Ramos (cell line): ENCODE results near the gene C12orf50.
"Not testable (repeated sequence)": the region's sequence is repeated elsewhere in the genome, so short reads cannot be mapped to it uniquely, and the experiment has no call there.

ENCODE experiments used
- in situ Hi-C: fragments of 300-500 bp; cut with MboI; formaldehyde crosslinking; loops from one replicate; pipeline ENCODE4 v1.14.3; 2022; ENCODE audit warnings: low sequenced_read_pairs; ENCODE audit not compliant: unreplicated experiment

C12orf50 gene, protein sequence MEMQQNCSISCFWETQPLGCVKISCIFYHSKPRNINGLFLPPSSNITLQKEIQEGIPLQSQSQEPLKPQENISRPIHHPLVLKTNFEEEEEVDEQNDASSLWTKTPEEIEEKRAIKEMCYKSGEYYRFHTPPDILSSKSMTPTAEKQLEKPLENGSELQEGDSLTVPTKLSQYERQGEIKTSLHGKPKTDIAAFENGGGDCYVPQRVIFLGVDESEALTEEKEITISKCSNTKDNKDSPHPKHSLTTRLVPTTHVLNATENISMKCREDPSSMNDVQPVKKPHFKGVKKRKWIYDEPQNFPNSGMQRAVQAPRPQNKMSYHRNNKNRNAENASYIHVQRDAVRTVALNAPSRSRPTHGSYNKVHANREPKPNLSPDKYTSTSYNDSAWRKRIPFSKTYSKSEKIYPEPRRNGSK

DNA sequence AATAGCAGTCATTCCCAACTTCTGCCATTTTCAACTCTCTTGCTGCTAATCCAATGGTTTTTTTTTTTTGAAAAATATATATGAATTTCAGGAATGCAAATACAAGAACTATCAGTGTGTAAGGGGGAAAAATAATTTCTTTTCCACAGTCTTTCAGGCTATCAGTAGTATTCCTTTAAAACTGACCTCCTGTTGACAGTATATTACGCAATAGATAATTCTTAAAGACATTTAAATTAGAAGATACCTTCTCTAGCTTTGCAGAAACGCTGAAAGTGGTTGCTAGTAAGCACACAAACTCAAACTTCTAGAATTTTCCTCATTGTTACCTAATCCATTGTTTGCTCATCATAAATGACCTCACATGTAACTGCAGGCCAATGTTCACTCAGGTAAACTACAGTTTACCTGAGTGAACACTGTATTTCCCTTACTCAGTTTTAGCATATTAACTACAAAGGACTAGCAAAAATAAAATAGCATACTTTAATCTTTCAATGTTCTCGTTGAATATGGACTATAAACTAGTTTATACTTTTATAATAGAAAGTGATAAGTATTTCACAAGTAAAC lies at the start of gene C12orf50:
Gene C12orf50 (minus strand): TSS at position 309 of the 573 bp plus-strand sequence. CDS start 2,439 bp downstream, outside the sequence.
- in situ Hi-C loops = no loop called here

DNA sequence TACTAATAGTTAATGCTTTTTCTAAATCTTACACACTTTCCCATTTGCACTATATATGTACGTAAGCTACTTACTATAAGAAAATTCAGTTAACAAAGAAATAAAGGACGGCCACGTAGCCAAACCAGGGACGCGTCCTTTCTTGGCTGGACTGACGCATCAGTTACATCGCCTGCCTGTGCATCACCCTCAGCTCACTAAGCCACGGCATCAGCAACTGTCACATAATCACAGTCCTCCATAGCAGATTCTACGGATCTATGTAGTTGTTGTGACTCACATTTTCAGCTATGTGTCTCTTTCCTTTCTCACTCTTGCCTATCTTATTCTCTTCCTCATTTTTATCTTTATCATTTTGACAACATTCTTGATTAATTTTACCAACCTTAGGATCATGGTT lies 38.1 kb upstream of the C12orf50 start:
- in situ Hi-C loops = no loop called here

DNA sequence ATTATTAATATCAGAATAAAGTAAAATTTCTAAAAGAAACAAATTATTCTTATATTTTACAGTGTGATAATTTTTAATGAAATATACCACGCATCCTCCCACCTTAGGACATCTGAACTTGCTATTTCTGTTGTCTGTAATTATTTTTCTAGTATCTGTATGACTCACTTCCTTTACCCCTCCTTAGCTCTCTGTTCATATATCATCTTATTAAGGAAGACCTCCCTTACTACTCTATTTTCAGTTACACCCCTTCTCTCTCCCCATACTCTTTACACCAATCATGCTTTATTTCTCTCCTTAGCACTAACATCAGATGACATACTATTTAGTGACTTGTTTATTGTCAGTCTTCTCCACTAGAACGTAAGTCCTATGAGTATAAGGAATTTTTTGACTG lies 34.2 kb upstream of the C12orf50 start:
- in situ Hi-C loops = no loop called here

DNA sequence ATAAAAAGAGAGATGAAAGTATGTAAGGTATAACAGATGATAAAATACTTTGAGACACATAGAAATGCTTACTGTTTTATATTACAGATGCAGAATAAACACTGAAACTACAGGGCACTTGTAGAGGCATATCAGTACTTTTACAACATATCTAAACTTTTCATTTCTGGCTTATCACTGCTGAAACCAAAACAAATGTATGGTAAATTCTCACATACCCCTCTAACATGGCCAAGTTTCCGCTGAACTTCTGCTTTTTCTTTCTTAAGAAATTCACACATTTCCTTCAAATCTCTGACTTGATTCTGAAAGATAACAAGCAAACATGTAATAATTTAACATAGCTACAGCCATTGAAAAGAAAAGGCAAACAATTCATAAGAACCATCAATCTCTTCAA lies 33.3 kb upstream of the C12orf50 start:
- in situ Hi-C loops = no loop called here

DNA sequence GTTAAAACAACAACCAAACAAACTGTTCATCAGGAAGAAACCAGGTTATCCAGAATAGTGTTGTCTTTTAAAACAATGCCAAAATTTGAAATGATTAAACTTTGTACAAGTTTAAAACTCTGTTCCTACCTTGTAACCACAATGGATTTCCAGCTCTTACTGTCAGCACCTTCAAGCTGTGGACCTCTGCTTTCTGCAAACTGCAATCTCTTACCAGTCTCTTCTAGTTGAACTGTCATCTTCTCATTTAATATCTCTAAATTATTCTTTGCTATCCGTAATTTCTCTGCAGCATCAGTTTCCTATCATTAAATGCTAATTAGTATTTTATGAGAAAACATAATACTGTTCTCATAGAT lies 29.5 kb upstream of the C12orf50 start:
- in situ Hi-C loops = no loop called here

DNA sequence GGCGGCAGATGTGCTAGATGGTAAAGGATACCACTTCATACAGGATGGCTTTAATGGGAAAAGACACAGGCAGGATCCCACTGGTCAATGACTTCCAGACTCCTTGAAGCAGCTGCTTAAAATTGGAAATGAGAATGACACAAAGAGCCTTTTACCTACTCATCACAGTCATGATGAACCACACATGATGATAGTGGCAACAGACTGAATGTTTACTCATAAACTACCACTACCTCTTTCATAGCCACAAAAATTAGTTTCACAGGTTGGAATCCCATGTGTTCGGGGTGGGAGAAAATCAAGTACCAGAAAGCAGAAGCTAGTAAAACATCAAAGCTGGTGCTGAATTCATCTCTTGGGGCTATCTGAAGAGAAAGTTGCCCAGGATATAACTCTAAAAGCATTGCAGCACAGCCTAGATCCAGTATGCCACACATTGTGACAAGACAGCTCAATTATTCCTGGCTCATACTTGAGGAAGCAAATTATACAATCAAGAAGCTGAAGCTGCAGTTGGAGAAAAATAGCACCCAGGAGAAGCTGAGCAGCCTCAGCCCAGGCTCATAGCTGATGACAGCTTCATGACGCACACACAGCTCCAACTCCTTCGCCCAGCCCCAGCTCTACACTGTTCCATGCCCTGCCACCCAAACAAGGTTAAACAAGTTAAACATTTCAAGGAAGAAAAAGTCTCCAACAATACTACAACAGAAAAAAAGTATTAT lies 29.0 kb upstream of the C12orf50 start:
- in situ Hi-C loops = no loop called here

DNA sequence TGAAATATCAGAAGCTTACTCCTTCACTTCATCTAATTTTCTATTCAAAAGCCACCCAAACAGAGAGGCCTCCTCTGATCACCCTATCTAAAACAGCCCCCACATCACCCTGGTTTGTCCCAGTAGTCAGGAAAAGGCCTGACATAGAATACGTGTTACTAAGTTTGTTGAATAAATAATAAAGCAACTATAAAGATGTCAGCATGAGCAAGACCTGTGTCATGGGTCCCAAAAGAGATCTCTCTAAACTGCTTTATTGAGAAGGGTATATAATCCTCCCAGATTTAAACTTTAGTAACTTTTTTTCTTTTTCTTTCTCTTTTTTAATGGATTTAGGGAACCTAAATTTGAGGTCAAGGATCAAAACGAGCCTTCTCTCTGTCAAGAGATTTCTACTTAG lies 27.4 kb upstream of the C12orf50 start:
- in situ Hi-C loops = no loop called here

DNA sequence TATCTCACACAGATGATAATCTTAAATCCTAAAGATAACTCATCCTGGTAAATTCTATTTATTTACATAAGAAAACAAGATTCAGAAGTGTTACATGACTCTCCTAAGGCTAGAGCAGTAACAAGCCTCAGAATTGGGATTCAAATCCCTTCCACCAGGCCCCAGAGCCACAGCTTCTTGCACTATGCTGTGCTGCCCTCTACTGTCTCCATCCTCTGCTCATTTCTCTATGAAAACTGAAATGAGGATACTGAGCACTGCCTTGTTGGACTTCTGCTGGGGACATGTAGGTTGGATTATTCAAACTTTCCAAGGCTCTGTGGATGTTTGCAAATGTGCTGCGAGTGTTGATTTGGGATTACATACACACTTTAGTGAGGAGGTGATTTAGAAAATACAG lies 23.5 kb upstream of the C12orf50 start:
- in situ Hi-C loops = no loop called here

DNA sequence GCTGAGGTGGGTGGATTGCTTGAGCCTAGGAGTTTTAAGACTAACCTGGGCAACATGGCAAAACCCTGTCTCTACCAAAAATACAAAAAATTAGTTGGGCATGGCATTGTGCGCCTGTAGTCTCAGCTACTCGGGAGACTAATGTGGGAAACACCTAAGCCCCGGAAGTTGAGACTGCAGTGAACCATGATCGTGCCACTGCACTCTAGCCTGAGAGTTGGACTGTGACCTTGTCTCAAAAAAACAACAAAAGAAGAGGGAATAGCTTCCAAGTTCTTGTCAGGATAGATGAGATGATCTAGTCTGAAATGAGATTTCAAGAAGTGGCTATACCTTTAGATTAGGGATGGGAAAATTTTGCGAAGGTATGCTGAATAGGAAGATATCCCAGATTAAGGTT lies 14.8 kb upstream of the C12orf50 start:
- in situ Hi-C loops = no loop called here

DNA sequence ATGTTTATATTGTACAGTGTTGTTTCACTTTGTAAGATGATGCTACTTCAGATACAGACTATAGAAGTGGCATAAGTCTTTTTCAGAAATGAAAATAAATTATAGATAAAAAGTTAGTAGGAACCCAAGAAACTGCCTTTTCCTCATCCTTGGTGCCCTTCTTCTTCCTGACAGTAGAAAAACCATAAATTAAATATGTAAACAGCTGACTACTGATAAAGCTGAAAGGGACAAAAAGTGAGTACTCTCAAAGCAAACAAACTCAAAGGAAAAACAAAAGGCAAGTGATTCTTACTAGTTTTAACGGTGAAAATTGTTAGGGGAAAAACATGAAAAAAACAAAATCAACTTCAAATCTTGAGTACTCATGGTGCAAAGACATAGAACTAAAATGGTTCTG lies 8.6 kb upstream of the C12orf50 start:
- in situ Hi-C loops = no loop called here

DNA sequence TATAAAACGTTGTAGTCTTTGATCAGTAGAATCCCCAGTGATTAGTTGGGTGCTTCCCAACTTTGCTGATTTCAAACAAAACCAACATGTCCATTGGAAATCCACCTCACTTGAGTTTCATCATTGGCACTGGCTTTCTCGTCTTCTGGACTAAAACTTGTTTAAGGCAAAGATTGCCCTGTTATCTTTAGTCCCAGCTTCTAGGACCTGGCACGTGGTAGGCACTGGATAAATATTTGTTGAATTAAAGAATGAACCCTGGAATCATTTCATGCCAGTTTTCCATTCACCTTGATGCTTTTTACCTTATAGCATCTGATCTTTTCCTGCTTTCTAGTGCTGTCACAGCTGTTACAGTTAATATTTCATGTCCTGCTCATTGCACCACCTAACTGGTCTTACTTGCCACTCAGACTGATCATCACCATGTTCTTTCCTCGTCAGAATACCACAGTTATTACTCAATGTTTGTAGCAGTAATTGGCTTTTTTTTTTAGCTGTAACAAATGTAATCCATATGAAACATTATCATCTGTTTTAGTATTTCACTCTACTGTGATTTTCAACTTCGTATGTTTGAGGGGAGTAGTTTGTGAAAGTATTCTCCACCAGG lies 7.3 kb upstream of the C12orf50 start:
- in situ Hi-C loops = no loop called here

DNA sequence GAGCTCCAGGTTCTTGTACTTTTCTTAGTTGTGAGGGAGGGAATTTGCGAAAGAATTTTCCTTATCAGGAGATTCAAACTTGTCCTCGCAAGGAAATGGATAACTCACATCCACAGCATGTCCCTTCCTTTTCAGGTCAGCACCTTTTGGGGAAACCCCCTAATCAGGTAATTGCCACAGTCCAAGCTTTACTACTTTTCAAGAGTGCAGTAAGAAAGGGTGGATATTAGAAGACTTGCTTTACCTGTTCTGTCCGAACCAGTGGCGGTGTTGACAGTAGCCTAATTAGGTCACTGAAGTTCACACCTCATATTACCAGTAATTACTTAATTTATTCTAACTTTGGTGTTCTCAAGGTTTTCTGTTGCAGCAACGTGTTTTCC lies 6.7 kb upstream of the C12orf50 start:
- in situ Hi-C loops = no loop called here

DNA sequence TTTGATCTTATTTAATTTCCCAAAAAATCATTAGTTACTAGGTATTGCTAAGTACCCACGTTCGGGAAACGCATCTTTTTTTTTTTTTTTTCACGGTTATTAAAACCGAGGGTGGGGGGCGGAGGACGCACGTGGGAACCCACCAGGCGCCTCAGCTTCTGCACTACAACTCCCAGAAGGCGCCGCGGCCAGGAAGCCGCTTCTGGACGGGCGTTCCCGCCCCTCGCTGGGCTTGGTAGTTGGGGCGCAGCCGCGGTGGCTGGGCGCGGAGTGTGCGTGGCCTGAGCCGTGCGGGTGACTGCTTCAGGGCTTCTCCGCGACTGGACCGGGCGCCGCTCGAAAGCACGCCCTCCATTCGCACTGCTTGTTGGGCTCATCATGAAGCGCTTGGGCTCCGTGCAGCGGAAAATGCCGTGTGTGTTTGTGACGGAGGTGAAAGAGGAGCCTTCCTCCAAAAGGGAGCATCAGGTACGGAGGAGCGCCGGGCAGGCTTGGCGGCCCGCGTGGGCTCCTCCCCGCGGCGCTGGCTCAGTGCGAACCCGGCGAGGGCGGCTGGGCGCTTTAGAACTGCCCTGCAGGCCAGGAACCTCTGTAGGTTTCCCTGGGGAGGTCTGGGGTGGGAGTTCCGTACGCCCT lies 6.2 kb upstream of the C12orf50 start:
- in situ Hi-C loops = no loop called here

DNA sequence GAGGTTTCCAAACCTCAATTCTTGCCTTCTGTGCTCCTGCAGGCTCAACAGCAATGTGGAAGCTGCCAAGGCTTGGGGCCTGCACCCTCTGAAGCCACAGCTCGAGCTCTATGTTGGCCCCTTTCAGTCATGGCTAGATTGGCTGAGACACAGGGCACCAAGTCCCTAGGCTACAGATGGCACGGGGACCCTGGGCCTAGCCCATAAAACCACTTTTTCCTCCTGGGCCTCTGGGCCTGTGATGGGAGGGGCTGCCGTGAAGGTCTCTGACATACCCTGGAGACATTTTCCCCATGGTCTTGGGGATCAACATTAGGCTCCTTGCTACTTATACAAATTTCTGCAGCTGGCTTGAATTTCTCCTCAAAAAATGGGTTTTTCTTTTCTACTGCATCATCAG lies 2.0 kb upstream of the C12orf50 start:
- in situ Hi-C loops = not testable (repeated sequence)

DNA sequence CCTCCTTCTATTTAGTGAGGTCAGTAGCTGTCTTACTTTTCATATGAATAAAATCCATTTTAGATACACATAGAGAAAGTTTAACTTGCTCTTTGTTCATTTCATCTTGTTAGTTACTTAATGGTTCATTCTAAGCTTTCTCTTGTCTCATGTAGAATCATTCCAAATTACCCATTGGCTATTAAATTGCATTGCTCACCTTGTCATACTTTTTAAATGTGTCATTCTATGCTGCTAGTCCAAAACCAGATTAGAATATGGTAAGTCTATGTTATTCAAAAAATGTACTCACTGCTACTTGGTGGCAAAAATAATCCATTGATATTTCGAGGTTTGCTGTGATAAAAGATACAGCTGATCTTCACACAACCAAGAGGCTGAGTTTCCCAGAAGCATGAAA lies 3.0 kb downstream of the C12orf50 start:
- in situ Hi-C loops = no loop called here

DNA sequence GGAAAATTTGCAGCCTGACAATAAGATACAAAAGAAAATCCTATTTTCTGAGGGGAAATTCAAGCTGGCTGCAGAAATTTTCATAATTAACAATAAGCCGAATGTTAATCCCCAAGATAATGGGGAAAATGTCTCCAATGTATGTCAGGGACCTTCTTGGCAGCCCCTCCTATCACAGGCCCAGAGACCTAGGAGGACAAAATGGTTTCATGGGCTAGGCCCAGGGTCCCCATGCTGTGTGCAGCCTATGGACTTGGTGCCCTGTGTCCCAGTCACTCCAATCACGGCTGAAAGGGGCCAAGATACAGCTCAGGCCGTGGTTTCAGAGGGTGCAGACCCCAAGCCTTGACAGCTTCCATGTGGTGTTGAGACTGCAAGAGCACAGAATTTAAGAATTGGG lies 11.2 kb downstream of the C12orf50 start:
- in situ Hi-C loops = no loop called here

DNA sequence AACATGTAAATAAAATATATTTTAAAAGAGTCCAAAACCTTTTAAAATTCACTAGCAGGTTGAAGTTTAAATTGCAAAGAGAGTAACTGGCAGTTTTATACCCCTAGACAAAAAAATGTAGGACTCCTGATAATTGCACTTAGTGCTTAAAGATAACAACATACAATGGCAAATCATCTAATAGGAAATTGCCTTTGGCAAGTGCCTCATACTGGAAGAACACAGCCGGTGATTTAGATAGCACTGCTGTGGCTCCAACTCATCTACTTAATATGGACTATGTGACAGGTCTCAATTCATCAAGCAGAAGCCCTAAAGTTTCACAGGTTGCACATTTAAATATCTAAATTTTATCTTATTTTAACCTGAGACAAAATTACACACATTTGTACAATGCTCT lies 13.4 kb downstream of the C12orf50 start:
- in situ Hi-C loops = no loop called here

DNA sequence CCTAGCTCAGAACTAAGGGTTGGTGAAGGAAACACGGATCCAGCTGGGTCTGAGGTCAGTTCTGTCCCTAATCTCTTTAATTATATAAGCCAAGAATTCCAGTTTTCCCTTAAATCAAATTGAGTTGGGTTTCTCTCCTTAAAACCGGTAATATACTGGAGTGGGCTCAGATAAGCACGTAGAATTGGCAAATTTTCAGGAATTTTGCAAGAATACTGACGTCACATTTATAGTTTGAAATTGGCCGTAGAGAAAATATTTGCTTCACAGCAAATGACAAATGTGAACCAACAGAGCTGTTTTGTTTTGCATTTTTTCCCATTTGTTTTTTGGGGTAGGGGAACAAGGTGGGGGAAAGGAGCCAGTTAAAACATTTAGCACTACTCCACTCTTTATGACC lies 17.4 kb downstream of the C12orf50 start:
- in situ Hi-C loops = no loop called here

DNA sequence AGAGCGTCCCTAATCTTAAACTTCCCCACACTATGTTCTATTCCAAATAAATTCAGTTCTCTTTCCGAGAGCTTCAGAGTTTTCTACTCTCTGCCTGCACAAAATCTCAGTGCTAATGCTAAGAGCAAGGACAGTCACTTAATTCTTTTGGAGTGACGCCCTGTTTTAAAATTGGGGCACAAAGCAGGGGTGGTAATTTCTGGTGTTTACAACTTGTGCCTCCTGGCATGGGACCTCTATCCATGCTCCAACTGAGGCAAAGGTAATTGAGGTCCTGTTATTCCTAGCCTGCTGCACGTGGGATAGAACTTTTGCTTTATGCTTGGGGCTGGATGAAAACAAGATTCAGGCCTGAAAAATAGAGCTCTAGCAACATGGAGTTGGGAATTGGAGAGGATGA lies 22.9 kb downstream of the C12orf50 start:
- in situ Hi-C loops = no loop called here

DNA sequence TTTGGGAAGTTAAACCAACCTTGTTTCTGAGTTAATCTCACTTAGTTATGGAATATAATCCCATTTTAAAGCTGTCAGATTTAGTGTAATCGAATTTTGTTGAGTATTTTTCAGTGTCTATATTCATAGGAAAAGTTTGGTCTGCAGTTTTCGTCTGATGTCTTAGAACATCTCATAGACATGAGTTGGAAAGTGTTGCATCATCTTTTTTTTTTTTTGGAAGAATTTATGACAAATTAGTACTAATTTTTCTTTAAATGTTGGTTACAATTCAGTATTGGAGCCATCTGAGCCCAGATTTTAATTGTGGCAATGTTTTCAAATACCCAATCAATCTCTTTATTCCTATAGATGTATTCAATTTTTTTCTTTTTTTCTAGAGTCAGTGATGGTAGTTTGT lies 27.9 kb downstream of the C12orf50 start:
- in situ Hi-C loops = no loop called here
